ENCODE measurements around the gene SNCAIP. TPM values are rescaled to one million over a fixed set of nuclear protein-coding genes. Genes with fewer than 3 reads are reported as not detected.

The SNCAIP gene
- total RNA-seq, 1 donor from 2014 or later, result 1.4 TPM

DNA sequence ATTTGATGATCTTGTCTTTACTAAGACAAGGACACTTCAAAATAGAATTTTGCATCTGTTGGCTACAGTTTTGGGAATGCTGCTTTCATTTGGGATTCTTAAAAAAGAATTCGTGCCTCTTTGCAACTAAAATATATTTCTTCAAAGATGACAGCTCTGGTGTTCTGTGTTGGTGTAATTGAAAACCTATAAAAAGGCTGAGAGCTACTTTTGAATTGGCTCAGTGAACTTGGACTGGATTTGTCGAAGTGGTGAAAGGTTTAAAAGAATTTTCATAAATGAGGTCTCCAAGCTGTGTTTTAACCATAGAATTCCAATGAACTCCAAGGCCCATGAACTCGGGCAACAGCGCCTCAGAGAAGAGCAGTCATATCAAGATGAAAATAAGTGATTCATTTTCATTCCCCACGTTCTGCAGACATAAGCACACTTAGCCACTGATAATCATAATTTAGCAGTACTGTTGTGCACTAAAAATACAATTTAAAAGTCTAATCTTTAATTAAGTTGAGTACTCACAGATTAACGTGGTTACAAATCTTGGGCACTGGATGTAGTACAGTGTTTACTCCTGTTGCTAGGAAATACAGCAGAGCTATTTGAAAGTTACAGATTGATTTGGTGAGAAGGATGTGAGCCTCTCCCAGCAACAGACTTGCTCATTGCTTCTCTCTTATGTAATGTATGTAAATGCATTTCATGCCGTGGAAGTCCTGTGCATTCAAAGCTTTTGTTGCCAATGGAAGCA is 10.9 kb downstream of the SNCAIP start:
- Histone ChIP-seq H3K27me3 (ENCODE audit: low read depth) (peaks cover 40% of the 10 kb centered on the region), H3K9me3 (replicated peaks) (no peaks in the 10 kb centered on the region), H3K4me1 (peaks cover 9% of the 10 kb centered on the region), H3K4me3 (no peak overlapping the region), H3K36me3 (no peaks in the 10 kb centered on the region), H3K27ac (replicated peaks) (no peak overlapping the region)
- DNase-seq, result no peak
- intact Hi-C loops (cut with micrococcal nuclease), result no loop called here
- TF ChIP-seq, protein P1, sequence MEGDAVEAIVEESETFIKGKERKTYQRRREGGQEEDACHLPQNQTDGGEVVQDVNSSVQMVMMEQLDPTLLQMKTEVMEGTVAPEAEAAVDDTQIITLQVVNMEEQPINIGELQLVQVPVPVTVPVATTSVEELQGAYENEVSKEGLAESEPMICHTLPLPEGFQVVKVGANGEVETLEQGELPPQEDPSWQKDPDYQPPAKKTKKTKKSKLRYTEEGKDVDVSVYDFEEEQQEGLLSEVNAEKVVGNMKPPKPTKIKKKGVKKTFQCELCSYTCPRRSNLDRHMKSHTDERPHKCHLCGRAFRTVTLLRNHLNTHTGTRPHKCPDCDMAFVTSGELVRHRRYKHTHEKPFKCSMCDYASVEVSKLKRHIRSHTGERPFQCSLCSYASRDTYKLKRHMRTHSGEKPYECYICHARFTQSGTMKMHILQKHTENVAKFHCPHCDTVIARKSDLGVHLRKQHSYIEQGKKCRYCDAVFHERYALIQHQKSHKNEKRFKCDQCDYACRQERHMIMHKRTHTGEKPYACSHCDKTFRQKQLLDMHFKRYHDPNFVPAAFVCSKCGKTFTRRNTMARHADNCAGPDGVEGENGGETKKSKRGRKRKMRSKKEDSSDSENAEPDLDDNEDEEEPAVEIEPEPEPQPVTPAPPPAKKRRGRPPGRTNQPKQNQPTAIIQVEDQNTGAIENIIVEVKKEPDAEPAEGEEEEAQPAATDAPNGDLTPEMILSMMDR (IDR thresholded peaks at IDR 0.05; ENCODE audit: borderline replicate concordance), result no peak

DNA sequence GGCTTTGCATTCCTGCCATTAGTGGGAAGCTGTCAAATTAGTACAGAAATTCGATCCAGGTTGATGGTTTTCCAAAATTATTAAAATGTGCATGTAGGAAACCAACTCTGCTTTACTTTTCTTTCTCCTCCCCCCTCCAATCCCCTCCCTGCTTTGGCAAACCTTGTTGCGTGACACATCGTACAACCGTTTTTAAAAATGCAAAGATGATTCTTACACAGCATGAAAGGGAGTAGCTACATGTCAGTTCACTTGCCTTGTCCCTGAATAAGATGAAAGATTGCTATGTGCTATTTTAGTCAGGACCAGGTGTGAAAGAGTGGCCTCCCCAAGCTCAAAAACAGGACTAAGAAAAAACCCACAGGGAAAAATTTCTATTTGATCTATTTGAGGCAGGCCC is 11.7 kb downstream of the SNCAIP start:
- Histone ChIP-seq H3K9me3 (replicated peaks) (no peaks in the 10 kb centered on the region), H3K27me3 (ENCODE audit: low read depth) (peaks cover 40% of the 10 kb centered on the region), H3K4me1 (peaks cover 9% of the 10 kb centered on the region), H3K4me3 (no peak overlapping the region), H3K36me3 (no peaks in the 10 kb centered on the region), H3K27ac (replicated peaks) (no peak overlapping the region)
- intact Hi-C loops (cut with micrococcal nuclease), result no loop called here
- no peak for DNase-seq
- TF ChIP-seq, protein P1 (IDR thresholded peaks at IDR 0.05; ENCODE audit: borderline replicate concordance), result no peak

DNA sequence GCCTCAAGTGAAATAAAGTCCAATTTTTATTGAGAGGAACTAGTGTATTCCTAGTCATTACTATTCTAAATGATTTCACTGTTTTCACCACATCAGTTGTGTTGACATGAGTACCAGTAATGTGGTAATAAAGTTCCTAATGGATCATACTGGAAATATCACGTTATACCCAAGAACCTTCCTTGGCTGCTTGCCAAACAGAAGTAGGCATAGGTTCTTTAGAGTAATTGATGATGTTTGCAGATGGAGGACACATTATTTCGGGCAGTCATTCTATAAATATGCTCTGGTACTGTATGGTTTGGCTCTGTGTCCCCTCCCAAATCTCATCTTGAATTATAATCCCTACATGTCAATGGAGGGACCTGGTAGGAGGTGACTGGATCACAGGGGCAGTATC is 15.1 kb downstream of the SNCAIP start:
- no peak overlapping the region for H3K4me3 ChIP-seq
- no peaks in the 10 kb centered on the region for H3K9me3 ChIP-seq (replicated peaks)
- intact Hi-C loops (cut with micrococcal nuclease), result no loop called here
- no peaks in the 10 kb centered on the region for H3K36me3 ChIP-seq
- TF ChIP-seq, protein P1 (IDR thresholded peaks at IDR 0.05; ENCODE audit: borderline replicate concordance), result no peak
- H3K27ac ChIP-seq (replicated peaks), result no peak overlapping the region
- no peak for DNase-seq
- peaks cover 26% of the 10 kb centered on the region for H3K27me3 ChIP-seq (ENCODE audit: low read depth)
- H3K4me1 ChIP-seq, result peaks cover 9% of the 10 kb centered on the region

DNA sequence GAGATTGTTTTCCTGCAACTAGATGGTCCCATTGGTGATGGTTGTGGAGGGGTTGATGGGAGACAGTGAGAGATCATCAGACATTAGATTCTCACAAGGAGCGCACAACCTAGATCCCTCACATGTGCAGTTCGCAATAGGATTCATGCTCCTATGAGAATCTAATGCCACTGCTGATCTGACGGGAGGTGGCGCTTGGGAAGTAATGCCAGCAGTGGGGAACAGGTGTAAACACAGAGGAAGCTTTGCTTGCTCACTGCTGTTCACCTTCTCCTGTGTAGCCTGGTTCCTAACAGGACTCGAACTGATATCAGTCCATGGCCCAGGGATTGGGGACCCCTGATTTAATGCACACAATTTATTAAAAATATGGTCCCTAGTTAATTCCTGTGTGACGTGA is 18.8 kb downstream of the SNCAIP start:
- intact Hi-C loops (cut with micrococcal nuclease), result no loop called here
- DNase-seq, result no peak
- no peaks in the 10 kb centered on the region for H3K36me3 ChIP-seq
- H3K4me3 ChIP-seq, result no peak overlapping the region
- no peaks in the 10 kb centered on the region for H3K9me3 ChIP-seq (replicated peaks)
- no peaks in the 10 kb centered on the region for H3K4me1 ChIP-seq
- TF ChIP-seq, protein P1 (IDR thresholded peaks at IDR 0.05; ENCODE audit: borderline replicate concordance), result no peak
- no peak overlapping the region for H3K27ac ChIP-seq (replicated peaks)
- peaks cover 15% of the 10 kb centered on the region for H3K27me3 ChIP-seq (ENCODE audit: low read depth)

DNA sequence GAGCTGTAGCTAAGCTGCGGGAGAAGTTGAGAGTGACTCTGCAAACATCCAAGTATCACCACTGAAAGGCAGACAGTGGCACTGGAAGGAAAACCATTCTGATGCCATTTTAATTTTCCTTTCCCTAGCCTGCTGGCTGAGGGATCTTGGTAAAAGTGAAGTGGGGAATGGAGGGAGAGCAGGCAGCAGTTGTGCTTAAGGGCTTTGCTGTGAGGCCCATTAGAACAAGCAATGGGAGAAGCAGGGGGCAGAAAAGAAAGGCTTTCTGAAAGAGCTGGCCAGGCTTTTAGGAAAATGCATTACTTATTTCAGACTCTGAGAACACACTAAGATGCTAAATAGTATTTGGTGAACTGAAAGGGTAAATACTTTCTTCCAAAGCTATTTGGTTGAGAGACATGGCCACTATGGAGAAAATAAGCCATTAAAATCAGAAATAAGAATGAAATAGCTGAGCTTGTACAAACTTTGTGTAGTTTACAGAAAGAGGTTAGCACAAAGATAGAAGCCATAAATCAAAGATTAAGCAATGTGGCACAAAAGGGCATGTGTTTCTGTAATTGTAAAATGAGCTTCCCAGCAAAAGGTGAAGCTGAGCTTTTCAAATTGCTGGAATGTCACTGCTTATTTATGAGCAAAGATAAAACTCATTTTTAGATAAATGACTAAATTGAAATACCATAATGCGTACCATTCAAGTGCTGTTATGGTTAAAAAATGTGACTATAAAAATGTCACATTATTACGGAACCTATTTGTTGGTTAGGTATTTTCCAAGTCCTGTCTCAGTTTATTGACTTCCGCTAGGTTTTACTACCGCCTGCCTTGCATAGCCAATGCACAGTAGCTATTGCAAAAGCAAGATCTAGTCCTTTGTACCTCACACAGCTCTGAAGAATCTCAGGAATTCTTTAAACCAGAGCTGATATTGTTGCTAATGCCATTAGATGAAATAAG is 20.8 kb downstream of the SNCAIP start:
- Histone ChIP-seq H3K4me3 (no peak overlapping the region), H3K36me3 (no peaks in the 10 kb centered on the region), H3K9me3 (replicated peaks) (no peaks in the 10 kb centered on the region), H3K27me3 (ENCODE audit: low read depth) (peaks cover 7% of the 10 kb centered on the region), H3K27ac (replicated peaks) (no peak overlapping the region), H3K4me1 (no peaks in the 10 kb centered on the region)
- TF ChIP-seq, protein P1 (IDR thresholded peaks at IDR 0.05; ENCODE audit: borderline replicate concordance), result no peak
- DNase-seq, result no peak
- intact Hi-C loops (cut with micrococcal nuclease), result no loop called here
